Measurements from ENCODE around the gene SLC38A1.

Gene SLC38A1

DNA sequence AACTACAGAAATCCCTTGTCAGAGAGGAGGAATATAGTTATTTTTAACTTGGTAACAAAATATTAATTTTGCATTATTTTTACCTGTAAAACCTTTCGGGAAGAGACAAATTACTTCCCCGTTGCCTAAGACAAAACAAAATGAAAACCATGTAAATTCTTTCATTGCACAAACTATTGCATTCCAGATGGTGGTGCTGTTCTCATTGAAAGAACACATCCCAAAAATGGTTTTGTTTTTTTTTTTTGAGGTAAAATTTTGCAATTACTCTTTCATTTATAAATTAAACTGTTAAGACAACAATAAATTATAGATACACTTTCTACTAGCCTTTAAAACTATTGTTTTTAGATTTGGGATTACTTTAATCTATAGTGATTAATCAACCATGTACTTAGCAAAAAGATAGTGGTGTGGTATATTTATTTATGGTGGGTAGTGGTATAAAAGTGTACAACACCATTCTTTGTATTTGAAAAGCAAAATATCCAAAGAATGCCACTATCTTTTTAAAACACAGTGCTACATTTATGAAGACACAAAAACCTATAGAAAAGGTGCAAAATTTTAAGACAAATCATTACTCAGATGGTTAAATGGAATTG is 115.5 kb downstream of the SLC38A1 start:
- TF ChIP-seq, protein P1, sequence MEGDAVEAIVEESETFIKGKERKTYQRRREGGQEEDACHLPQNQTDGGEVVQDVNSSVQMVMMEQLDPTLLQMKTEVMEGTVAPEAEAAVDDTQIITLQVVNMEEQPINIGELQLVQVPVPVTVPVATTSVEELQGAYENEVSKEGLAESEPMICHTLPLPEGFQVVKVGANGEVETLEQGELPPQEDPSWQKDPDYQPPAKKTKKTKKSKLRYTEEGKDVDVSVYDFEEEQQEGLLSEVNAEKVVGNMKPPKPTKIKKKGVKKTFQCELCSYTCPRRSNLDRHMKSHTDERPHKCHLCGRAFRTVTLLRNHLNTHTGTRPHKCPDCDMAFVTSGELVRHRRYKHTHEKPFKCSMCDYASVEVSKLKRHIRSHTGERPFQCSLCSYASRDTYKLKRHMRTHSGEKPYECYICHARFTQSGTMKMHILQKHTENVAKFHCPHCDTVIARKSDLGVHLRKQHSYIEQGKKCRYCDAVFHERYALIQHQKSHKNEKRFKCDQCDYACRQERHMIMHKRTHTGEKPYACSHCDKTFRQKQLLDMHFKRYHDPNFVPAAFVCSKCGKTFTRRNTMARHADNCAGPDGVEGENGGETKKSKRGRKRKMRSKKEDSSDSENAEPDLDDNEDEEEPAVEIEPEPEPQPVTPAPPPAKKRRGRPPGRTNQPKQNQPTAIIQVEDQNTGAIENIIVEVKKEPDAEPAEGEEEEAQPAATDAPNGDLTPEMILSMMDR (IDR thresholded peaks at IDR 0.05; ENCODE audit: low read depth, low read length): peak; percentile 70
- no peak for DNase-seq (ENCODE audit: extremely low read depth, low read depth)

DNA sequence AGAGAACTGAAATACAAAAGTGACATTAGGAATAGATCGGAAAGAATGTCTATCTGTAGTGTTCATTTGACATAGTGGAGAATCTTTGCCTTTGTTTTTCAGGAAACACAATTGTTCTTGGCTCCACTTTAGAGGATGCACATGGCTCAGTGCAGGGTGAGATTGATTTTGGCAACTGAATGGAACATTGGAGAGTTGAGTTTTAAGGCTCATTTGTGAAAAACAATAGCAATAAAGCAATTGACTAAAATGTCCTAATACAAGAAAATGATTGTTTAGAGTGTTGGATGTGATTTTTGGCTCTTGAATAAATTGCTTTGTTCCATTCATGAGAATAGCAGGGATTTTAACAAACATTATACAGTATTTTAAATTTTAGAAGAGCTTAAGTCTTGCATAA is 116.4 kb downstream of the SLC38A1 start:
- TF ChIP-seq, protein P1 (IDR thresholded peaks at IDR 0.05; ENCODE audit: low read depth, low read length): no peak
- no peak for DNase-seq (ENCODE audit: extremely low read depth, low read depth)

DNA sequence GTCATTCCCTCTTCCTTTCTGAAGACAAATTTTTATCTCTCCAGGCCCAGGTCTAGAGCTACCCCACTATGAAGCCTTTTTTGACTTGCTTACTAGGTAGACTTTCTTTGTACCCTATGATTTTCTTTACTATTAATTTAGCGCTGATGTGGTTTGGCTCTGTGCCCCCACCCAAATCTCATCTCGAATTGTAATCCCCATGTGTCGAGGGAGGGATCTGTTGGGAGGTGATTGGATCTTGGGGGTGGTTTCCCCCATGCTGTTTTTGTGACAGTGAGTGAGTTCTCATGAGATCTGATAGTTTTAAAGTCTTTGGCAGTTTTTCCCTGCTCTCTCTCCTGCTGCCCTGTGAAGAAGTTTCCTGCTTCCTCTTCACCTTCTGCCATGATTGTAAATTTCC is 118.1 kb downstream of the SLC38A1 start:
- TF ChIP-seq, protein P1 (IDR thresholded peaks at IDR 0.05; ENCODE audit: low read depth, low read length): no peak
- DNase-seq (ENCODE audit: extremely low read depth, low read depth): no peak

DNA sequence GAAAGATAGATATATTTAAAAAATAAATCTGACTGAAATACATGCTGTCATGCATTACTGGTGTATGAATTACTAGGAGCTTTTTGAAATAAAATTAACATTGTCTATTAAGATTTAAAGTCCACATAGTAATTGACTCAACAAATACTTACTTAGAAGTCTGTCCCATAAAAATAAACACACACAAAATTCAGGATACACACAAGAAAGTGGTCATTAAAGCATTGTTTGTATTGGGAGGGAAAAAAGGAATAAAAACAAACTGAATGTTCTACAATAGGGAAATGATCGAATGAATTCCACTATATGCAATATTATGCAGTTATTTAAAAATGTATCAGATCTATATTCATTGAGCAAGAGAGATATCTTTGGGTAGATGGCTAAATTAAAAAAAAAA is 118.9 kb downstream of the SLC38A1 start:
- DNase-seq (ENCODE audit: extremely low read depth, low read depth): no peak
- TF ChIP-seq, protein P1 (IDR thresholded peaks at IDR 0.05; ENCODE audit: low read depth, low read length): no peak

DNA sequence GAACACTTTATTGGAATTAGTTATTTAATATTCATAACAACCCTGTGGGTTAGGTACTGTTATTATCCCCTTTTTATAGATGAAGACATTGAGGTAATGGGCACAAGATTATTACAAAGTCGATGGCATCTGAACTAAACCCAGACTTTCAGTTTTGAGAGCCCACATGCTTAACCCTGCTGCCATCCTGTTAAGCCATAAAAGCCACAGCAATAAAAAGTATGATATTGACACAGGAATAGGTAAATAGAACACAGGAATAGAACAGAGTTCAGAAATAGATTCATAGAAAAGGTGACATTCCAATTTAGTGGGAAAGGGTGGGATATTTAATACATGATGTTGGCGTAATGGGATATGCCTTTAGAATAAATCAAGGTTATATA is 119.8 kb downstream of the SLC38A1 start:
- no peak for DNase-seq (ENCODE audit: extremely low read depth, low read depth)
- TF ChIP-seq, protein P1 (IDR thresholded peaks at IDR 0.05; ENCODE audit: low read depth, low read length): no peak

DNA sequence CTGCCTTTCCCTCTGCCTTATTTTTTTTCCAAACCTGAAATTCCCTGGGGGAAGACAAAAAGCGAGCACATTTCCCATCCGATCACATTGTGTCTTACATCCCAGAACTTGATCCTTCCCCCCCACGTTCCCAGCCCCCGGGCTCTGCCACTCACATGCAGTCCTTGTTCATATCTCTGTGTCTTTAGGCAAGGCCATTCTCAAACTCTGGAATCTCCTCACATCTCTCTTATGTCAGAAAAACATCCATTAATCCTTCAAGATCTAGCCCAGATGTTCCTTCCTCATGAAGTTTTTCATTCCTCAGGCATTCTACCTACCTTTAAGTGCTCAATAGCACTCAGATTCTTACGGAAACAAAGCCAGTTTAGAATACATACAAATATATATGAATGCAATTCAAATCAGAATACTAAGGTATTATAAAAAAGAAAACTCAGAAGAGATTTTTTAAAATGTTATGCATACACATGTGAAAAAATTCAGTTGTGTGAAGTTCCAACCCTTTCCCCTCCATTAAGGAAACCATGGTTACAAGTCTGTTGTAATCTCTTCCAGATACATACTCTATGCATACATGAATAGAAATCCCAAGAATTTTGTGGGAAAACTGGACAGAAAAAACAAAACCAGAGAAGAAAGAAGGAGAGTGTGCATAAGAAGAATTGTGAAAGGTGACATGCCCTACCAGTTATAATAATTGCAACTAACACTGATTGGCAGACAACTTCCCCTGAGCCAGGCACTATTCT is 120.3 kb downstream of the SLC38A1 start:
- DNase-seq (ENCODE audit: extremely low read depth, low read depth): no peak
- TF ChIP-seq, protein P1 (IDR thresholded peaks at IDR 0.05; ENCODE audit: low read depth, low read length): no peak

DNA sequence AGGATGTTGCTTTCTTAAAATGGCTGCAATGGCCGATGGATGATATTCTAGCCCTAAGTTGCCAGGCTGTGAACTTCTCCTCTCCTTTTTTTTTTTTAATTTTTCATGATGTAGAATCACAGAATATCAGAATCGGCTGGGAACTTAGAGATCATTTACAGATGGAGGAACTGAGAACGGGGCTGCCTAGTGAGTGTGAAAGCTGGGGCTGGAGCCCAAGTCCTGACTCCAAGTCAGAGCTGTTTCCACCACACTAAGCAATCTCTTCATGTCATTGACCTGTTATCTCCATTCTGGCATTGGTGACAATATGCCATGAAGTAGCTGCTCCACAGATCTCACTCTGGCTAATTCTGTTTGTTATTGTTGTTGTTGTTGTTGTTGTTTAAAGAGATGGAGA is 121.7 kb downstream of the SLC38A1 start:
- TF ChIP-seq, protein P1 (IDR thresholded peaks at IDR 0.05; ENCODE audit: low read depth, low read length): no peak

More for the DNA sequence above, 121.7 kb downstream of the SLC38A1 start:
- no peak for DNase-seq (ENCODE audit: extremely low read depth, low read depth)
